ENCODE results near the gene BMP8A.

DNA sequence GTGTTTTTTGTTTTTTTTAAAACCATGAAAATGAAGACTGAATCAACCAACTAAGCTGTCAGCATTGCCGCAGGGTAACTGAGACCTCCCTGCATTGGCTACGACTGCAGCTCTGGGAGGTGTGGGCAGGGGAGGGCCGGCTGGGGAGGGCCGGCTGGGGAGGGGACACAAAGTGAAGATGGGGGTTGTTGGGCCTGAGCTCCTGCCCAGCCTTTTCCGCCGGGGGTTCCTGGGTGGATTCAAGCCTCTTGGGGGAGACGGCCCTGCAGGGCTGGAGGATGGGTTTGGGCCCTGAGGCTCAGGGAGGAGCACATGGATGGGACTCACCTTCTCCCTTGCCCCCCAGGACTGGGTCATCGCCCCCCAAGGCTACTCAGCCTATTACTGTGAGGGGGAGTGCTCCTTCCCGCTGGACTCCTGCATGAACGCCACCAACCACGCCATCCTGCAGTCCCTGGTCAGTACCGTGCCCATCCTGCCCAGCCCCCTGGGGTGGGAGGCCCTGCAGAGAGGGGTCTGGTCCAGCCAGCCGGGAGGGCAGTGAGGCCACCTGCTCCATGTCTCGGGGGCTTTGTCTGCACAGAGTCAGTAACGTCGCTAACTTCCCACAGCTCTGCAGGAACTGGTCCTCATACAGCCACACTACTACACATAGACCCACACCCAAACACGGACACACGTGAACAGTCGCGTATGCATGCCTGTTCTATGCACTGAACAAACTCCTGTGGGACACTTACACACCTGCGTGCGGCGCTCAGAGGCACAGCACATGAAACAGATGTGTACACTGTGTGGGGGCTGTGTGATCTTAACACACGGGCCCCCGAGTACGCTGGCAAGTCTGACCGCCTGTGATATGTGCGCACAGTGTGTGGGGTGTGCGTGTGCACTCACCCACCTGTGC, 31.5 kb downstream of the BMP8A start:
- TF ChIP-seq POLR2AphosphoS5 (IDR thresholded peaks at IDR 0.05) (no peak), POLR2A (IDR thresholded peaks at IDR 0.05) (no peak)
